HG02610 (cell line): Measurements from ENCODE around the gene VPS37C.
"Not testable (repeated sequence)": the region's sequence is repeated elsewhere in the genome, so short reads cannot be mapped to it uniquely, and the experiment has no call there.

ENCODE experiments used
- ATAC-seq: cut with Tn5 transposase; IDR thresholded peaks from one replicate; pipeline ENCODE4 v1.9.1; 2021; ENCODE audit warnings: mild to moderate bottlenecking, moderate library complexity; ENCODE audit not compliant: unreplicated experiment

Gene VPS37C

GRCh38 chr11:61161190-61162091 is at the start of gene VPS37C:
TSS of gene VPS37C (minus strand) at chr11:61161426. CDS start at chr11:61138829, 22,597 bp downstream.
- ATAC-seq = peak; percentile 69

GRCh38 chr11:61210629-61211028 is 49.4 kb upstream of the VPS37C start:
- not testable (repeated sequence) for ATAC-seq

- ATAC-seq = not testable (repeated sequence)
These were observed 46.5 kb upstream of the VPS37C start for GRCh38 chr11:61207636-61208310.

GRCh38 chr11:61204502-61205059 is 43.4 kb upstream of the VPS37C start:
- ATAC-seq = not testable (repeated sequence)

- not testable (repeated sequence) for ATAC-seq
These were observed 42.6 kb upstream of the VPS37C start for GRCh38 chr11:61203873-61204272.

- not testable (repeated sequence) for ATAC-seq
These were observed 41.9 kb upstream of the VPS37C start, which contains the start of gene PGA3 for GRCh38 chr11:61202950-61203746. TSS of gene PGA3 (plus strand) at chr11:61203515. CDS start at chr11:61203565, 50 bp downstream.

- ATAC-seq = no peak
These were observed 40.2 kb upstream of the VPS37C start for GRCh38 chr11:61201476-61201875.

- no peak for ATAC-seq
These were observed 37.8 kb upstream of the VPS37C start for GRCh38 chr11:61198948-61199523.

GRCh38 chr11:61198361-61198760 is 37.1 kb upstream of the VPS37C start:
- ATAC-seq = no peak

GRCh38 chr11:61195719-61196118 is 34.5 kb upstream of the VPS37C start:
- ATAC-seq = no peak

GRCh38 chr11:61194981-61195695 is 33.9 kb upstream of the VPS37C start:
- ATAC-seq = no peak

GRCh38 chr11:61194169-61194671 is 33.0 kb upstream of the VPS37C start:
- ATAC-seq = no peak

- ATAC-seq = no peak
These were observed 32.4 kb upstream of the VPS37C start for GRCh38 chr11:61193596-61193995.

GRCh38 chr11:61189933-61190332 is 28.7 kb upstream of the VPS37C start:
- no peak for ATAC-seq

- no peak for ATAC-seq
These were observed 26.4 kb upstream of the VPS37C start for GRCh38 chr11:61187505-61188130.

- ATAC-seq = no peak
These were observed 25.3 kb upstream of the VPS37C start for GRCh38 chr11:61186504-61186903.

GRCh38 chr11:61183645-61184044 is 22.4 kb upstream of the VPS37C start:
- no peak for ATAC-seq

- no peak for ATAC-seq
These were observed 20.3 kb upstream of the VPS37C start for GRCh38 chr11:61181489-61181888.

GRCh38 chr11:61180205-61180604 is 19.0 kb upstream of the VPS37C start:
- not testable (repeated sequence) for ATAC-seq
